GM18858 (cell line): ENCODE data around the gene PAN3.

ENCODE experiments used
- ATAC-seq: cut with Tn5 transposase; IDR thresholded peaks from one replicate; pipeline ENCODE4 v1.9.1; 2021; ENCODE audit not compliant: unreplicated experiment

PAN3 gene

GRCh38 chr13:28283600-28283999 is 145.3 kb downstream of the PAN3 start:
- ATAC-seq = no peak

DNA sequence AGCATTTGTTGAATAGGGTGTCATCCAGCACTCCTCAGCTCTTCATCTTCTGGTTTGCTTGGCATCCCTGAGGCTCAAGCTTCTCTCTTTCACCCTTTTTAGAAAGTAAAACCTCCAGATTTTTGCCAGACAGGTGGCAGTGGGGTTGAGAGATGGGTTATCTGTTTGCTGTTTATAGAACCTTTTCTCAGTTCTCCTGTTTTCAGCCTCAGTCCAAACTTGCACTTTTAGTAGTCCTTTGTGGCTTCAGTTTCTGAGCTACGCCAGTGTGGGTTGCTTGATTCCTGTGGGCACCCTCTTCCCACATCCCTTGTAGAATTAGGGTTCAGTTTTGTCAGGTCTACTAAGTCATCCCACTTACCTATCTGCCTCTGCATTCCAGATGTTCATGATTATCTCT is 147.9 kb downstream of the PAN3 start:
- ATAC-seq = no peak

DNA sequence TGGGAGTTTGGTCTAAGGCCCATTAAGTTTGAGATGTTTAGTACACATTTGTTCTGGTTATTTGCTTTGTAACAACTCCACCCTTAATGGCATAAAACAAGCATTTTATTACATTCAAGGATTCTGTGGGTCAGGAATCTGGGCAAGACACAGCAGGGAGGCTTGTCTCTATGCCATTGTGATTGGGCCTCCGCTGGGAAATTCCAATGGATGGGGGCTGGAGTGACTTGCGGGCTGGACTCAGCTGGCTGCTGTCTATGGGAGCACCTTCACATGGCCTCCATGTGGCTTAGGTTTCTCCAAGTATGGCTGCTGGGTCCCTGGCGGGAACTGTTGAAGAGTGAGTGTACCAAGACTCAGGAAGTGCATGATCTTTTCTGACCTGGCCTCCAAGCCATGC is 159.0 kb downstream of the PAN3 start:
- no peak for ATAC-seq

DNA sequence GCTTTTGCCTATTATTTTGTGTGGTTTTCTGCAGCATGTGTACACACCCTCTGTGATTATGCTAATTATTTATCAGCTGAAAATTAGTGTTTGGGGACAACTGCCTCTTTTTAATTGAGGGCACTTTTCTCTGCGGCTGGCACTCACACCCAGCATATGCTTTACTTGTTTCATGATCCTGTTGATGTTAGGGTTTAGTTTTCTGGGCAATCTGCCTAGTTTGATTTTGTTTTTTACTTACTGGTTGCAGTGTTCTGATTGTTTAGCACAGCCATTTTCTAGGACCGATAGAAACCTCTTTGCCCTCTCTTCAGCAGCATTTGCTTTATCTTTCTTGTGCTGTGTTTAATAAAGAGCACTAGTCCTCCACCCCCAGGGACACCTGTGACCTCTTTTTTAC is 161.6 kb downstream of the PAN3 start:
- ATAC-seq = no peak

GRCh38 chr13:28301839-28302238 is 163.5 kb downstream of the PAN3 start:
- ATAC-seq = no peak

GRCh38 chr13:28306325-28306724 is 168.0 kb downstream of the PAN3 start:
- no peak for ATAC-seq

DNA sequence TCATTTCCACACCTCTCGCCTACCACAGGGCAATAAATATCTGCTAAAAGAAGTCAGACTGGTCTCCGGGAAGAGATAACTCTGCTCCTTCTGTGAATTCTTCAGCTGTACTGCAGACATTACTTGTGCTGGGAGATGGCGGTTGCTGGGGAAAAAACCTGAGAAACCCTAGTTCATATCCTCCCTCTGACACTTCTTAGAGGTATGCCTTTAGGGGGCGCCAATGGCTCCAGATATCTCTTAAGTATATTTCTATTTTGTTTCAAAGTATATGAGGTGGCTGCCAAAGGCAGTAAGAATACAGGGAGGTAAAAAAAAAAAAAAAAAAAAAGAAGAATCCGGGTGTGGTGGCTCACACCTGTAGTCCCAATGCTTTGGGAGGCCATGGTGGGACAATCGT is 175.2 kb downstream of the PAN3 start:
- no peak for ATAC-seq

DNA sequence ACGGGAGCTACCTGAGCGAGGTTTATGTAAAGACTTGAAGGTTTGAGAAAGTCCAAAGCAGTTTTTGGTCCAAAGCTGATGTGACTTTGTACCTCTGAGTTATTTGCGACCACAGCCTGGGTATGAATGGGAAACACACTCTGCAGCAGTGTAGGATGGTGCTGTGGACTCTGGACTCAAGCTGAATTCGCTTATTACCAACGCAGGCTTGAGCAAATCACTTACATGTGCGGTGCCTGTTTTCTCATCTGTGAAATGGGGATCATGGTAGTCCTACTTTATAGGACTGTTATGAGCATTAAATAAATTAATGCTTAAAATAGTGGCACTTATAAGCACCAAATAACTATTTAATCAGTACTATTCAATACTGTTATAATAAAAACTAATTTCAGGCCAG is 176.5 kb downstream of the PAN3 start:
- ATAC-seq = no peak

- no peak for ATAC-seq
Observed at GRCh38 chr13:28316129-28316528, 177.8 kb downstream of the PAN3 start.

DNA sequence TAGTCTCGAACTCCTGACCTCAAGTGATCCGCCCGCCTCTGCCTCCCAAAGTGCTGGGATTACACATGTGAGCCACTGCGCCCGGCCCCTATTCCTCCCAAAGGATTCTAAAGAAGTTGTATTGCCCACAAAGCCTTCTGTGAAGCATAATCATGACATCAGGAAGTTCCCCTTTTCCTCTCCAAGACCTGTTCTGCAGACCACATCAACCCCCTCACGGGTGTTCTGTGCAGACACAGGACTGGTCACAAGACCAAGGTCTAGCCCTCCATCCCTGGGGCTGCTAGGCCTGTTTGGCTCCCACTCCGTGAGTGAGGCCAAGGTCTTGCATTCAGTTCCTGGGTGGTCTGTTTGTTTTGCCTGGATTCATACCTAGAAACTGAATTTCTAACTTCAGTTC is 178.5 kb downstream of the PAN3 start:
- no peak for ATAC-seq

- no peak for ATAC-seq
Observed at GRCh38 chr13:28318496-28318895, 180.2 kb downstream of the PAN3 start.

- no peak for ATAC-seq
Observed at GRCh38 chr13:28319528-28319927, 181.2 kb downstream of the PAN3 start.

- ATAC-seq = no peak
Observed at GRCh38 chr13:28320209-28320608, 181.9 kb downstream of the PAN3 start.

DNA sequence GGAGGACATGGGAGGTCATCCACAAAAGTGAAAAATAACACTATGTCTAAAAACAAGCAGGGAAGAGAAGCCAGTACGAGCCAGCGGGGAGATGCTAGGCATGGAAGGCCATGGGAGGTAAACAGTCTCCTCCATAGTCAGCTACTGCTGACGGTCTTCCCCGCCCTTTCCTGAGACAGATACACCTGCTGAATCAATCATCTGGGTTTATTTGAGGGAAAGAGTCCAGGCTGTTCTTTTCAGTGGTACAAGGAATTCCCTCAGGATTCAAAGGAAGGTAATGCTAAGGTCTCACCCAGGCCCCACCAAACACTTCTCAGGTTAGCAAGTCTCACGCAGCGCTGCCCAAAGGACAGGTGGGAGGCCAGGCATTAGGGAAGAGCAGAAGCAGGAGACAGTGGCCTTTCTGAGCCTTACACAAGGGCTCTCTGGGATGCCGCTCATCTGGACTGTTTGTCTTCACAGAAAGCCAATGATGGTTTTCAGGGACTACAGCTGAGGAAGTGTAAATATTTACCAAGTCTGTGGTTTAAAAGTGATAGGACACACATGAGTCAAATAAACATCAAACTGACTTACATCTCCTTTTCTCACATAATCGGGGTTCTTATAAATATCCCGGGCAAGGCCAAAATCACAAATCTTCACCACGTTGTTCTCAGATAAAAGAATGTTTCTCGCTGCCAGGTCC is 182.7 kb downstream of the PAN3 start:
- no peak for ATAC-seq

GRCh38 chr13:28321756-28322155 is 183.4 kb downstream of the PAN3 start:
- no peak for ATAC-seq

DNA sequence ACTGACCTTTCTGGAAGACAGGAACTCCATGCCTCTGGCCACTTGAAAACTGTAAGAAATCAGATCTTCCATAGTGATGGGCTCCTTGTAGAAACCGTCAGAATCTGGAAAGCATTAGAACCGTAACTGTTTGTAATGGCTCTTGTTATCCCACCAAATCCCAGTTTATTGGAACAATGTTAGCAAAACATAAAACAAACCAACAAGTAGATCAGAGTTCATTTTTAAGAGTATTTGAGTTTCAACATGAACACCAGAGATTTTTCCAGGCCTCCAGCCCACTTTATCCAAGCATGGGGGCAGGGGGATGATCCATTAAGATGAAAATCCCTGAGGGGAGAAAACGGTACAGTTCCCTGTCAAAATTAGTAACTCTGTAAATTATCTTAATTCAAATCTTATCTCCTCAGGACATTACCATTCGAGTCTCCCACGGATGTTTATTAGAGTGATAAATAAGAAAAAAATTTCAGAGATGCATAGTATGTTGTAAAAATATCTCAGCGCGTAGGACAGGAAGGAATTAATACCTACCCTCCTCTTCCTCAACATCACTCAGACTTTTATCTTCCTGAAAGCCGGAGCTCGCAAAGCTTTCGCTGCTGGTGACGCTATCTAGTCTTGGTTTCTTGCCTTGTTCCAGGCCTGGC is 184.0 kb downstream of the PAN3 start:
- ATAC-seq = no peak

- peak; percentile 53 for ATAC-seq
Observed at GRCh38 chr13:28324181-28324789, 185.9 kb downstream of the PAN3 start.

GRCh38 chr13:28325022-28325421 is 186.7 kb downstream of the PAN3 start:
- no peak for ATAC-seq

- ATAC-seq = no peak
Observed at GRCh38 chr13:28326056-28326455, 187.7 kb downstream of the PAN3 start.

DNA sequence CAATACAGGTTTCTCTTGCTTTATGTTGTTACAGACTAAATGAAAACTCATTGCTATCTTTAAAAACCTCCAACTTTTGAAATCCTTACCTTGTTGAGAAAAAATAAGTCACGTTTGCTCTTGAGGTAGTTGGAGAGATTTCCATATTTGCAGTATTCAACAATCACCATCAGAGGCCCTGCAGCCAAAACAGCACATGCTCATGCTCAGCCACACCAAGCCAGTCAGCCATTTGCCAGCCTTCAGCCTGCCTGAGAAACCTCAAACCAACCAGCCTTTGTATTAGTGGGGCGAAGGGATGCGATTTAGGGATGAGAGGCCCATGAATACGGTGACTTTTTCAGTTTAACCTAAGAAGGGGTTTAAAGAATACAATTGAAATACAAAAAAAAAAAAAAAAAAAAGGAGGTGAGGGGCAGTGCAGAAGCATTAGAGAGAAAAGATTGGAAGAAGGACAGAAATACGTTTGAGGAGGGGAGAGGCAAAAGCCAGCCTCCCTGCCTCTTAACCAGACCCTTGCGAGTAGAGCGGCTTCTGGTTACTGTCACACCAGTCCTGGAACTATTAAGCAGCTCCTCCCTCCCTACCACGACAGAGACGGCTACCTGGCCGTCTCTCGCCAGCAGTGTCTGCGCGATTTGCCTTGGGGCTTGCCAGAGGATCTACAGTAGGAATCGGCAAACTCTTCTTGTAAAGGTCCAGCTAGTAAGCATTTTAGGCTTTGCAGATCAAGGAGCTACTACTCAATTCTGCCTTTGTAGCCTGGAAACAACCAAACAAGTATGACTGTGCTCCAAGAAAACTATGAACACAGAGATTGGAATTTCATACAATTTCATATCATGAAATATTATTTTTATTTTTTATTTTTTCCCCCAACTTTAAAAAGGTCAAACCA is 189.3 kb downstream of the PAN3 start:
- no peak for ATAC-seq

- no peak for ATAC-seq
Observed at GRCh38 chr13:28328271-28328607, 189.9 kb downstream of the PAN3 start.
